ENCODE measurements around the gene EDEM1. TPM values are rescaled to one million over a fixed set of nuclear protein-coding genes. Genes with fewer than 3 reads are reported as not detected.

EDEM1 gene
- total RNA-seq, 1 donor from 2014 or later, result 24.1 TPM

GRCh38 chr3:5185093-5185673 is 2.3 kb upstream of the EDEM1 start:
- no peak for DNase-seq (ENCODE audit: low spot score, unreplicated experiment)
- no peak overlapping the region for H3K27ac Mint-ChIP-seq
- no peak for TF ChIP-seq CTCF (IDR thresholded peaks at IDR 0.05; ENCODE audit: unreplicated experiment)
- H3K4me1 Mint-ChIP-seq (ENCODE audit: low read depth), result peaks cover 15% of the 10 kb centered on the region
- H3K36me3 Mint-ChIP-seq (ENCODE audit: insufficient read depth), result peaks cover 2% of the 10 kb centered on the region
- H3K27me3 Mint-ChIP-seq, result no peaks in the 10 kb centered on the region
- no peak overlapping the region for H3K4me3 Mint-ChIP-seq (ENCODE audit: low read depth)
- H3K9me3 Mint-ChIP-seq (ENCODE audit: low read depth), result no peaks in the 10 kb centered on the region

GRCh38 chr3:5186089-5186857 is 1.2 kb upstream of the EDEM1 start:
- no peaks in the 10 kb centered on the region for H3K9me3 Mint-ChIP-seq (ENCODE audit: low read depth)
- H3K36me3 Mint-ChIP-seq (ENCODE audit: insufficient read depth), result peaks cover 1% of the 10 kb centered on the region
- TF ChIP-seq CTCF (IDR thresholded peaks at IDR 0.05; ENCODE audit: unreplicated experiment), result no peak
- no peaks in the 10 kb centered on the region for H3K27me3 Mint-ChIP-seq
- DNase-seq (ENCODE audit: low spot score, unreplicated experiment), result no peak
- peaks cover 18% of the 10 kb centered on the region for H3K4me1 Mint-ChIP-seq (ENCODE audit: low read depth)
- no peak overlapping the region for H3K27ac Mint-ChIP-seq
- peak overlapping the region; percentile 5 for H3K4me3 Mint-ChIP-seq (ENCODE audit: low read depth)

GRCh38 chr3:5186858-5187155 is 700 bp upstream of the EDEM1 start:
- no peak for DNase-seq (ENCODE audit: low spot score, unreplicated experiment)
- TF ChIP-seq CTCF (IDR thresholded peaks at IDR 0.05; ENCODE audit: unreplicated experiment), result no peak
- H3K36me3 Mint-ChIP-seq (ENCODE audit: insufficient read depth), result peaks cover 1% of the 10 kb centered on the region
- H3K4me3 Mint-ChIP-seq (ENCODE audit: low read depth), result peak overlapping the region; percentile 83
- H3K27ac Mint-ChIP-seq, result peak overlapping the region; percentile 95
- H3K9me3 Mint-ChIP-seq (ENCODE audit: low read depth), result no peaks in the 10 kb centered on the region
- H3K27me3 Mint-ChIP-seq, result no peaks in the 10 kb centered on the region
- H3K4me1 Mint-ChIP-seq (ENCODE audit: low read depth), result peaks cover 18% of the 10 kb centered on the region

GRCh38 chr3:5187920-5188418 is 462 bp downstream of the EDEM1 start:
- no peaks in the 10 kb centered on the region for H3K27me3 Mint-ChIP-seq
- H3K9me3 Mint-ChIP-seq (ENCODE audit: low read depth), result no peaks in the 10 kb centered on the region
- H3K36me3 Mint-ChIP-seq (ENCODE audit: insufficient read depth), result peaks cover 4% of the 10 kb centered on the region
- peak; percentile 13 for DNase-seq (ENCODE audit: low spot score, unreplicated experiment)
- TF ChIP-seq CTCF (IDR thresholded peaks at IDR 0.05; ENCODE audit: unreplicated experiment), result no peak
- peaks cover 25% of the 10 kb centered on the region for H3K4me1 Mint-ChIP-seq (ENCODE audit: low read depth)
- no peak overlapping the region for H3K27ac Mint-ChIP-seq
- H3K4me3 Mint-ChIP-seq (ENCODE audit: low read depth), result peak overlapping the region; percentile 95

- Mint-ChIP-seq H3K36me3 (ENCODE audit: insufficient read depth) (peaks cover 4% of the 10 kb centered on the region), H3K4me3 (ENCODE audit: low read depth) (peak overlapping the region; percentile 95), H3K4me1 (ENCODE audit: low read depth) (peaks cover 25% of the 10 kb centered on the region), H3K27me3 (no peaks in the 10 kb centered on the region), H3K9me3 (ENCODE audit: low read depth) (no peaks in the 10 kb centered on the region), H3K27ac (peak overlapping the region; percentile 98)
- no peak for TF ChIP-seq CTCF (IDR thresholded peaks at IDR 0.05; ENCODE audit: unreplicated experiment)
- no peak for DNase-seq (ENCODE audit: low spot score, unreplicated experiment)
Measured at GRCh38 chr3:5188419-5189221, 1.1 kb downstream of the EDEM1 start.
